ENCODE data around the gene DMC1.

DNA sequence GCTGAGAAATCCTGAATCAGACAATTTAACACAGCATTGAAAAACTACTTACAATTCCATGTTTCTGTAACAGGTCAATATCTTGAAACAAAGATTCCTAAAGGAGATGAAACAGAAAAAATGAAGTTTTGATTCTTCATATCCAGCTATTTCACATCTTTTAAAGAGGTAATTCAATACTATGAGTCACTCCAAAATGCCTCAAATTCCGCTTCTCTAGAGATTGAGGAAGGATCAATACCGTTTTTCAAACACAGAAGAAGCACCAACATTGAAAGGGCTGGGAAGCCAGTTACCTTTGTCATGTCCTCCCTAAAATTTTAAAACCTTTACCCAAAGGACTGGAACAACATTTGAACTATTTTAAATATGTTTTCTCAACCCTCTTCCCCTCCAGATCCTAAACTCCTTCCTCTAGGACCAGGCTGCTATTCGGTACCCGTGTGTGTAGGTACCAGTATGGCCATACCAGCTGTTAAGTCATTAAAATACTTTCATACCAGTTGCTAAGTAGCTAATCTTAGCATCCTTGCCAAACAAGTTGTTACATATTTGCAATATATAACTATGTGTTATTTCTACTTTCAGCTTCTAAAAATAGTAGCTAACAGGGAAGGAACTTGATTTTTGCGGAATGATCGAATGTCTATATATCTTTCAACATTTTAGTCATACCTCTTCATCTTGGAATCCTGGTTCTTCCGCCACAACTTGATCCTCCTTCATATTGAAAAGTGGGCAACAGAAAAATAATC, 2.3 kb downstream of the DMC1 start:
- TF ChIP-seq, protein P1, sequence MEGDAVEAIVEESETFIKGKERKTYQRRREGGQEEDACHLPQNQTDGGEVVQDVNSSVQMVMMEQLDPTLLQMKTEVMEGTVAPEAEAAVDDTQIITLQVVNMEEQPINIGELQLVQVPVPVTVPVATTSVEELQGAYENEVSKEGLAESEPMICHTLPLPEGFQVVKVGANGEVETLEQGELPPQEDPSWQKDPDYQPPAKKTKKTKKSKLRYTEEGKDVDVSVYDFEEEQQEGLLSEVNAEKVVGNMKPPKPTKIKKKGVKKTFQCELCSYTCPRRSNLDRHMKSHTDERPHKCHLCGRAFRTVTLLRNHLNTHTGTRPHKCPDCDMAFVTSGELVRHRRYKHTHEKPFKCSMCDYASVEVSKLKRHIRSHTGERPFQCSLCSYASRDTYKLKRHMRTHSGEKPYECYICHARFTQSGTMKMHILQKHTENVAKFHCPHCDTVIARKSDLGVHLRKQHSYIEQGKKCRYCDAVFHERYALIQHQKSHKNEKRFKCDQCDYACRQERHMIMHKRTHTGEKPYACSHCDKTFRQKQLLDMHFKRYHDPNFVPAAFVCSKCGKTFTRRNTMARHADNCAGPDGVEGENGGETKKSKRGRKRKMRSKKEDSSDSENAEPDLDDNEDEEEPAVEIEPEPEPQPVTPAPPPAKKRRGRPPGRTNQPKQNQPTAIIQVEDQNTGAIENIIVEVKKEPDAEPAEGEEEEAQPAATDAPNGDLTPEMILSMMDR (IDR thresholded peaks at IDR 0.05) = no peak
- no peak for TF ChIP-seq POLR2A (IDR thresholded peaks at IDR 0.05)
